Stimulated activated CD8-positive, alpha-beta memory T cell treated with anti-CD3 and anti-CD28 coated beads, Interleukin-7, amount 100 ng/mL, for 4 hours (primary cell): Measurements from ENCODE around the gene IREB2.

Source experiments
- DNase-seq, 2 donors: peaks; one replicate each; pipeline ENCODE4 v3.0.0-alpha.2; 2020; ENCODE audit warnings: low read depth in 2 of 2

Gene IREB2

GRCh38 chr15:78542647-78543046 lies 104.6 kb downstream of the IREB2 start:
- no peak for DNase-seq

GRCh38 chr15:78550194-78550593 lies 112.2 kb downstream of the IREB2 start:
- DNase-seq, result no peak

GRCh38 chr15:78550815-78551214 lies 112.8 kb downstream of the IREB2 start:
- DNase-seq, result no peak
